OCI-LY1 (cell line): ENCODE measurements around the gene SYNE1.

Source experiments
- CTCF ChIP-seq: fragments of 200-600 bp; sonication (generic), shearing (Covaris generic); IDR thresholded peaks from 2 replicates; pipeline ENCODE4 v1.5.1; 2017; ENCODE audit warnings: mild to moderate bottlenecking, antibody characterized with exemption, low read length, moderate library complexity, mixed read lengths
- EZH2 ChIP-seq: fragments of 200-600 bp; sonication (generic), shearing (Covaris generic); IDR thresholded peaks from 2 replicates; pipeline ENCODE4 v1.8.0; 2017; ENCODE audit warnings: borderline replicate concordance, mixed run types, mild to moderate bottlenecking, antibody characterized with exemption, low read length, moderate library complexity, mixed read lengths

DNA sequence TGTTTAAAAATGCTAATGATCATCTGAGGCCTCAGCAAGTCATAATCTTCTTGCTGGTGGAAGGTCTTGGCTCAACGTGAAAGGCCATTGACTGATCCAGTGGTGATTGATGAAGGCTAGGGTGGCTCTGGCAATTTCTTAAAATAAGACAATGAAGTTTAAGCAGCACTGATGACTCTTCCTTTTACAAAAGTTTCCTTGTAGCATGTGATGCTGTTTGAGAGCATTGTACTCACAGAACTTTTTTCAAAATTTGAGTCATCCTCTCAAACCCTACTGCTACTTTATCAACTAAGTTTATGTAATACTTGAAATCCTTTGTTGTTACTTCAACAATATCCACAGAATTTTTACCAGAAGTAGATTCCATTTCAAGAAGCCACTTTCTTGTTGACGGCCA lies 447.4 kb downstream of the SYNE1 start:
- TF ChIP-seq EZH2 (no peak), CTCF (no peak)
